Myocyte (in vitro differentiated cells): ENCODE measurements around the gene MCM5. TPM values are rescaled to one million over a fixed set of nuclear protein-coding genes. Genes with fewer than 3 reads are reported as not detected.
"Not testable (repeated sequence)": the region's sequence is repeated elsewhere in the genome, so short reads cannot be mapped to it uniquely, and the experiment has no call there.

Experiments
- DNase-seq: peaks from one replicate; pipeline ENCODE4 v3.0.0-alpha.2; 2012; ENCODE audit warnings: low read depth
- total RNA-seq: library from RNA; depleted of rRNA; stranded (reverse); fragments of >200 nt; gene quantifications from 2 replicates; pipeline ENCODE4 v1.2.3, GENCODE V29; 2014

The MCM5 gene
- total RNA-seq, 1 donor from 2014 or later = 12.1 TPM

DNA sequence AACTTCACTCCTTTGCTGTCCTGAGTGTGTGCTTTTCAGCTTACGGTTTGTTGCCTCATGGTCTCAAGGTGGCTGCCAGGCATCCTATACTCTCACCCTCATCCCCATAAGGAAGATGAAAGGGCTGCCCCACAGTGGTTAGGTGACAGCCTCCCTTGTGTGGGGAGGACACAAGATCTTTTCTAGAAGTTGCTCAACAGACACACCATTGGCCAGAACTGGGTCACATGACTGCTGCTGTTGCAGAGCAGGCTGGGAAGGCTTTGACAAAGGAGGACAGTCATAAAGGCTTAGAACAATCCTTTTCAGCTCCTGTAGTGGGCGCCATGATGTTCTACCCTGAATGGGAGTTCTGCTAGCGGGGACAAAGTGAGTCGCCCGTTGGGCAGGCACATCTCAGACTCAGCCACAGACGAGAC lies 71.0 kb downstream of the MCM5 start:
- no peak for DNase-seq

DNA sequence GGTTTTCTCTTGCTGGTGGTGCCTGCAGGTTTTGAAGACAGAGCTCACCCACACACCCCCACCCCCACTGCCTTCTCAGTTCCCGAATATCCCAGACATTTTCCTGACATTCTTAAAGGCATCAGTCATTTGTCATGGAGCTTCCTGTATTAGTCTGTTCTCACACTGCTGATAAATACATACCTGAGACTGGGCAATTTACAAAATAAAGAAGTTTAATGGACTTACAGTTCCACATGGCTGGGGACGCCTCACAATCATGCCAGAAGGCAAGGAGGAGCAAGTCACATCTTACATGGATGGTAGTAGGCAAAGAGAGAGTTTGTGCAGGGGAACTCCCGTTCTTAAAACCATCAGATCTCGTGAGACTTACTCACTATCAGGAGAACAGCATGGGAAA lies 71.6 kb downstream of the MCM5 start:
- DNase-seq = not testable (repeated sequence)

DNA sequence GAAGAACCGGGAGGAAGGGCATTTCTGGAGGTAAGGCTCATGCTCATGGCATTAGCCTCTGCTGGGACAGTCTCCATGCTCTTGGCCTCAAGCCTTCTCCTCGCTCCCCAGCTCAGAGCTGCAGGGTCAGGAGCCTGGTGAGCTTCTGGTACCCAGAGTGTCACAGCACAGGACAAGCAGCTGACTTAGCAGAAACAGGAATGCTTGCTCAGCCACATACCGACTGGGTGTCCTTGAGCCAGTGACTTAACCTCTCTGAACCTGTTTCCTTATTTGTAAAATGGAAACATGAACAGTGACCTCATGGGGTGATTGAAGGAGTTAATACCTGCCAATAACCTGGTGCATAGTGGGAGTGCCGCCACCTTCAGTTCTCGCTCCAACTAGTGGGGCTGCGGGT lies 72.5 kb downstream of the MCM5 start:
- DNase-seq = no peak

DNA sequence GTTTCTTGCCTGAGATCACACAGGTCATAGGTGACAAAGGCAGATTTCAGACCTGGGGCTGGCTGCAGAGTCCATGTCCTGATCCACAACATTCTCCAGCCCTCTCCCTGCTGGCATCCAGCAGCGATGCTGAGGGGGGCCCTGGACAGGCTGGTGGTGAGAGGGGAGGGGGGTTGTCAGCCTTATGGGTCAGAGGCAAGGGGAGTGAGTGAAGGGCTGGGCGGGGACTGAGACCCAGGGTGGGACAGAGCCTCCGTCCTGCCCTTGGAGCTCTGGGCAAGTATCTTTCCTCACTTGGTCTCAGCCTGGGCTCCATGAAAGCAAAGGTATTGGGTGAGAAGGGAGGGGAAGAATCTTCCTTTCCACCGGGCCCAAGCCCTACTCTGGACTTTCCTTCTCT lies 74.0 kb downstream of the MCM5 start:
- no peak for DNase-seq

Other genes starting within 250 kb of the MCM5 start
- gene HMGXB4, start 142.6 kb upstream of the MCM5 start, total RNA-seq = 10.4 and 12.5 TPM in 2 replicates
- gene TOM1, start 100.2 kb upstream of the MCM5 start, total RNA-seq = 162 and 176 TPM in 2 replicates
- gene HMOX1, start 19.0 kb upstream of the MCM5 start, total RNA-seq = 35.8 and 60.0 TPM in 2 replicates
- 0.36 and 0.45 TPM in 2 replicates for gene RASD2, start 140.7 kb downstream of the MCM5 start, total RNA-seq
- 3.9 and 6.2 TPM in 2 replicates for gene MB, start 217.2 kb downstream of the MCM5 start, total RNA-seq
- gene APOL6, start 248.3 kb downstream of the MCM5 start, total RNA-seq = 7.0 and 7.1 TPM in 2 replicates